ENCODE data around the gene PRKCA.

PRKCA gene

GRCh38 chr17:66580956-66581391 is 278.6 kb downstream of the PRKCA start:
- TF ChIP-seq CTCF (IDR thresholded peaks at IDR 0.05; ENCODE audit: low read length, missing control alignments) = no peak
- no peak overlapping the region for H3K4me3 ChIP-seq (replicated peaks; ENCODE audit: low read depth, low read length)
- DNase-seq (ENCODE audit: low read depth) = peak; percentile 47

- DNase-seq (ENCODE audit: low read depth) = no peak
- TF ChIP-seq CTCF (IDR thresholded peaks at IDR 0.05; ENCODE audit: low read length, missing control alignments) = no peak
- H3K4me3 ChIP-seq (replicated peaks; ENCODE audit: low read depth, low read length) = no peak overlapping the region
Measured at GRCh38 chr17:66582373-66583111, 280.1 kb downstream of the PRKCA start.

GRCh38 chr17:66583112-66583748 is 280.8 kb downstream of the PRKCA start:
- no peak for DNase-seq (ENCODE audit: low read depth)
- no peak for TF ChIP-seq CTCF (IDR thresholded peaks at IDR 0.05; ENCODE audit: low read length, missing control alignments)
- no peak overlapping the region for H3K4me3 ChIP-seq (replicated peaks; ENCODE audit: low read depth, low read length)

- no peak overlapping the region for H3K4me3 ChIP-seq (replicated peaks; ENCODE audit: low read depth, low read length)
- TF ChIP-seq CTCF (IDR thresholded peaks at IDR 0.05; ENCODE audit: low read length, missing control alignments) = no peak
- DNase-seq (ENCODE audit: low read depth) = no peak
Measured at GRCh38 chr17:66584927-66585326, 282.5 kb downstream of the PRKCA start.

- no peak overlapping the region for H3K4me3 ChIP-seq (replicated peaks; ENCODE audit: low read depth, low read length)
- no peak for TF ChIP-seq CTCF (IDR thresholded peaks at IDR 0.05; ENCODE audit: low read length, missing control alignments)
- no peak for DNase-seq (ENCODE audit: low read depth)
Measured at GRCh38 chr17:66585472-66585871, 283.1 kb downstream of the PRKCA start.

GRCh38 chr17:66589892-66590291 is 287.5 kb downstream of the PRKCA start:
- no peak for TF ChIP-seq CTCF (IDR thresholded peaks at IDR 0.05; ENCODE audit: low read length, missing control alignments)
- DNase-seq (ENCODE audit: low read depth) = no peak
- H3K4me3 ChIP-seq (replicated peaks; ENCODE audit: low read depth, low read length) = no peak overlapping the region
